Testis (tissue), 3 donors: ENCODE data around the gene VSNL1. TPM values are rescaled to one million over a fixed set of nuclear protein-coding genes. Genes with fewer than 3 reads are reported as not detected.
A peak's percentile ranks its signal among the peaks of the same experiment; 100 is the strongest.

Experiments
- DNase-seq: peaks from one replicate; pipeline ENCODE4 v3.0.0-alpha.2; 2019
- H3K27ac ChIP-seq, 2 donors: fragments of 200-600 bp; sonication (generic); one replicate each; pipeline ENCODE4 v1.5.1; 2019
- H3K27me3 ChIP-seq: fragments of 200-600 bp; sonication (generic); one replicate; pipeline ENCODE4 v1.5.1; 2019
- H3K36me3 ChIP-seq: fragments of 200-600 bp; sonication (generic); one replicate; pipeline ENCODE4 v1.5.1; 2017; ENCODE audit warnings: low read depth; ENCODE audit errors: missing control alignments
- H3K4me1 ChIP-seq: fragments of 200-600 bp; sonication (generic); one replicate; pipeline ENCODE4 v1.5.1; 2019
- H3K4me3 ChIP-seq, 2 donors: fragments of 200-600 bp; sonication (generic); one replicate each; pipeline ENCODE4 v1.5.1; 2017 to 2019
- H3K9me3 ChIP-seq: fragments of 200-600 bp; sonication (generic); one replicate; pipeline ENCODE4 v1.5.1; 2017
- CTCF ChIP-seq, 3 experiments: fragments of 450-650 bp in 2 of 3; fragments of 200-600 bp in 1 of 3; sonication (generic) in 1 of 3; IDR thresholded peaks; one replicate each; pipeline ENCODE4 v1.5.1; 2016 to 2019; ENCODE audit warnings: antibody characterized with exemption in 3 of 3, mild to moderate bottlenecking in 2 of 3, moderate library complexity in 1 of 3
- POLR2A ChIP-seq: fragments of 450-650 bp; IDR thresholded peaks from one replicate; pipeline ENCODE4 v1.6.1; 2017; ENCODE audit warnings: antibody characterized with exemption, mild to moderate bottlenecking, moderate library complexity
- WGBS, 2 donors: methylation state at CpG; one replicate each; pipeline ENCODE4 v1.1.5; 2018; 5-methylcytosine and 5-hydroxymethylcytosine counted together
- intact Hi-C: fragments of 100-400 bp; cut with DNase I; formaldehyde crosslinking; loops from one replicate; pipeline ENCODE4 v1.15.1; 2023; ENCODE audit warnings: low total_unique reads
- polyA plus RNA-seq: library from polyadenylated mRNA; stranded (reverse); fragments of 350-450 nt; fragmentation: Illumina TruSeq; extraction: RNeasy Lipid Tissue Mini Kit (QIAGEN cat#74804); gene quantifications from one replicate; pipeline ENCODE4 v1.2.3, GENCODE V29; 2014; ENCODE audit warnings: low read depth, low replicate concordance; ENCODE audit not compliant: insufficient read depth
- total RNA-seq, 2 donors: library from RNA; depleted of rRNA; stranded (reverse); fragments of >200 nt; gene quantifications; one replicate each; pipeline ENCODE4 v1.2.3, GENCODE V29; 2016

VSNL1 gene
- total and polyA plus RNA-seq, 3 donors from 2014 or later: 0.46 to 1.8 (median 1.4) TPM

- Histone ChIP-seq H3K4me3 (no peak overlapping the region), H3K27ac (peak overlapping the region in 1 of 2 donors; percentile 50), H3K4me1 (peaks cover 17% of the 10 kb centered on the region), H3K36me3 (no peaks in the 10 kb centered on the region), H3K9me3 (no peaks in the 10 kb centered on the region), H3K27me3 (no peaks in the 10 kb centered on the region)
- no peak for TF ChIP-seq POLR2A
- TF ChIP-seq CTCF (IDR thresholded peaks at IDR 0.05): no peak
- intact Hi-C loops: no loop called here
- WGBS, 2 donors: 74 to 100% methylated on average over 1 of the region's 1 CpG
- DNase-seq: no peak
Measured at GRCh38 chr2:17661460-17661859, 121.0 kb downstream of the VSNL1 start.

DNA sequence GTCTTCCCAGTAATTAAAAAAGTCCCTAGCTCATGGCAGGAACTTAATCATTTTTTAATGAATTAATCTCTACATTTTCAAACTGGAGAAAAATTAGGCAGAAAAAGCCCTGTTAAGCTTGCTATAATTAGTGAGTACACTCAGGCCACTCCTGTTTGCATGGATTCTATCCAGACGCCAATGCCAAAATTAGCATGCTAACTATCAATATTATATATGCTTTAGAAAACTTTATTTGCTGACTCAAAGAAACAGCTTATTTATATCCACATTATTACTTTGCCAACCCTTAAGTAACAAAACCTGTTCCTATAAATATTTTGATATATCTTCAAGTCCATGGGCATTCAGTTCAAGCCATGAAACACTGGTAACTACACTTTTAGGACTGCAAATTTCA, 122.2 kb downstream of the VSNL1 start:
- intact Hi-C loops: no loop called here
- Histone ChIP-seq H3K4me3 (no peak overlapping the region), H3K36me3 (no peaks in the 10 kb centered on the region), H3K27ac (no peak overlapping the region), H3K9me3 (no peaks in the 10 kb centered on the region), H3K4me1 (peaks cover 17% of the 10 kb centered on the region), H3K27me3 (no peaks in the 10 kb centered on the region)
- TF ChIP-seq POLR2A (no peak), CTCF (IDR thresholded peaks at IDR 0.05) (no peak)
- no peak for DNase-seq
- WGBS, 2 donors: 87% methylated on average over 1 of the region's 1 CpG

DNA sequence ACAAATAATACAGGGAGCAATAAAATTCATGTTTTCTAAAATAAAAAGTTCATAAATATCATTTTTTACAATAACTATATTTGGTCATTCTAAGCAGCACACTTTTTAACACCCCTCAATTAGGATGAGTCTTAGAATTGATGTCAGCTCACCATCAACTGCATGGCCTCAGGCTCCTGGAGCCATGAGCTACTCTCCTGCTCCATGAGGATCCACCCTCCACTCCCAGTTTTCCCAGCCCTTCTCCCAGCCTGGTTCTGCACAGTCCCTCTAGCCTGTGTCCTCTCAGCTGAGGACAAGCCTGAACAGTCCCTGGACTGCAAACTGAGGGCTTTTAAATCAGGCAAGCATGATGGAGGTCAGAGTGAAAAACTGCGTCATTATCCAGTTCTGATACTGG, 124.0 kb downstream of the VSNL1 start:
- Histone ChIP-seq H3K4me3 (no peak overlapping the region), H3K36me3 (no peaks in the 10 kb centered on the region), H3K27ac (no peak overlapping the region), H3K27me3 (no peaks in the 10 kb centered on the region), H3K4me1 (peaks cover 16% of the 10 kb centered on the region), H3K9me3 (no peaks in the 10 kb centered on the region)
- TF ChIP-seq CTCF (IDR thresholded peaks at IDR 0.05) (no peak), POLR2A (no peak)
- WGBS, 2 donors: 94 to 100% methylated on average over 1 of the region's 1 CpG
- intact Hi-C loops: no loop called here
- DNase-seq: no peak

- TF ChIP-seq POLR2A: no peak
- TF ChIP-seq CTCF (IDR thresholded peaks at IDR 0.05): no peak
- Histone ChIP-seq H3K4me1 (no peaks in the 10 kb centered on the region), H3K27me3 (no peaks in the 10 kb centered on the region), H3K36me3 (no peaks in the 10 kb centered on the region), H3K27ac (no peak overlapping the region), H3K4me3 (no peak overlapping the region), H3K9me3 (no peaks in the 10 kb centered on the region)
- WGBS, 2 donors: 63 to 68% methylated on average over 1 of the region's 1 CpG
- intact Hi-C loops: no loop called here
- no peak for DNase-seq
Measured at GRCh38 chr2:17667898-17668297, 127.4 kb downstream of the VSNL1 start.

GRCh38 chr2:17672583-17673317, 132.3 kb downstream of the VSNL1 start:
- intact Hi-C loops: no loop called here
- TF ChIP-seq CTCF (IDR thresholded peaks at IDR 0.05) (no peak), POLR2A (no peak)
- 83 to 85% methylated on average over 7 of the region's 7 CpGs for WGBS, 2 donors
- no peaks in the 10 kb centered on the region for H3K27me3 ChIP-seq
- no peaks in the 10 kb centered on the region for H3K4me1 ChIP-seq
- no peak overlapping the region for H3K27ac ChIP-seq
- DNase-seq: no peak
- H3K9me3 ChIP-seq: no peaks in the 10 kb centered on the region
- no peak overlapping the region for H3K4me3 ChIP-seq
- H3K36me3 ChIP-seq: no peaks in the 10 kb centered on the region
